Astrocyte of the cerebellum (primary cell): ENCODE measurements around the gene RBM20.

ENCODE experiments used
- DNase-seq: peaks from one replicate; pipeline ENCODE4 v3.0.0-alpha.2; 2011; ENCODE audit warnings: low read depth
- H3K4me3 ChIP-seq: 2 replicates; pipeline ENCODE4 v1.5.1; 2011; ENCODE audit warnings: mild to moderate bottlenecking, low read depth, low read length, moderate library complexity
- in situ Hi-C: cut with HindIII; loops from 2 replicates; pipeline ENCODE4 v1.10.0; 2017; ENCODE audit warnings: low sequenced_read_pairs
- TF ChIP-seq, protein P1 (sequence below): IDR thresholded peaks from 2 replicates; pipeline ENCODE4 v1.5.1; 2012; ENCODE audit warnings: low read length, low read depth, moderate library complexity, mild to moderate bottlenecking; ENCODE audit errors: missing control alignments

Gene RBM20

DNA sequence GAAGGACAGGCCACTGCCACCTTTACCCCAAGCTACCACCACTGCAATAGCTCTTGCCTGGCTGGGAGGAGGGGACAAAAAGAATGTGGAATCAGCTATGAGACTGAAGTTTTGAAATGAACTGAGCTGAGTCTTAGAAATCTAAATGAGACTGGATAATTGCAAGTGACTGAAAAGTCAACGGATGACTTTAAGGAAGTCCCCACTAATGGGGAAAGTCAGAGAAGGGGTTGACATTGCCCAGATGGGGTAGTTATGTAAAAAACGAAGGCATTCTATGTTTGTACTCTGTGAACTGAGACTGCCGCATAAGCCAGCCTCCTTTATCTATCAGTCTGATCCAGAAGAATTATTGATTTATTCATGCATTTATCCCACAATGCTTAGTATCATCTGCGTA is 67.2 kb downstream of the RBM20 start:
- TF ChIP-seq, protein P1, sequence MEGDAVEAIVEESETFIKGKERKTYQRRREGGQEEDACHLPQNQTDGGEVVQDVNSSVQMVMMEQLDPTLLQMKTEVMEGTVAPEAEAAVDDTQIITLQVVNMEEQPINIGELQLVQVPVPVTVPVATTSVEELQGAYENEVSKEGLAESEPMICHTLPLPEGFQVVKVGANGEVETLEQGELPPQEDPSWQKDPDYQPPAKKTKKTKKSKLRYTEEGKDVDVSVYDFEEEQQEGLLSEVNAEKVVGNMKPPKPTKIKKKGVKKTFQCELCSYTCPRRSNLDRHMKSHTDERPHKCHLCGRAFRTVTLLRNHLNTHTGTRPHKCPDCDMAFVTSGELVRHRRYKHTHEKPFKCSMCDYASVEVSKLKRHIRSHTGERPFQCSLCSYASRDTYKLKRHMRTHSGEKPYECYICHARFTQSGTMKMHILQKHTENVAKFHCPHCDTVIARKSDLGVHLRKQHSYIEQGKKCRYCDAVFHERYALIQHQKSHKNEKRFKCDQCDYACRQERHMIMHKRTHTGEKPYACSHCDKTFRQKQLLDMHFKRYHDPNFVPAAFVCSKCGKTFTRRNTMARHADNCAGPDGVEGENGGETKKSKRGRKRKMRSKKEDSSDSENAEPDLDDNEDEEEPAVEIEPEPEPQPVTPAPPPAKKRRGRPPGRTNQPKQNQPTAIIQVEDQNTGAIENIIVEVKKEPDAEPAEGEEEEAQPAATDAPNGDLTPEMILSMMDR = no peak
- in situ Hi-C loops = no loop called here
- H3K4me3 ChIP-seq = no peak overlapping the region
- no peak for DNase-seq

GRCh38 chr10:110714356-110714755 is 70.2 kb downstream of the RBM20 start:
- in situ Hi-C loops = no loop called here
- no peak overlapping the region for H3K4me3 ChIP-seq
- TF ChIP-seq, protein P1 = no peak
- no peak for DNase-seq

DNA sequence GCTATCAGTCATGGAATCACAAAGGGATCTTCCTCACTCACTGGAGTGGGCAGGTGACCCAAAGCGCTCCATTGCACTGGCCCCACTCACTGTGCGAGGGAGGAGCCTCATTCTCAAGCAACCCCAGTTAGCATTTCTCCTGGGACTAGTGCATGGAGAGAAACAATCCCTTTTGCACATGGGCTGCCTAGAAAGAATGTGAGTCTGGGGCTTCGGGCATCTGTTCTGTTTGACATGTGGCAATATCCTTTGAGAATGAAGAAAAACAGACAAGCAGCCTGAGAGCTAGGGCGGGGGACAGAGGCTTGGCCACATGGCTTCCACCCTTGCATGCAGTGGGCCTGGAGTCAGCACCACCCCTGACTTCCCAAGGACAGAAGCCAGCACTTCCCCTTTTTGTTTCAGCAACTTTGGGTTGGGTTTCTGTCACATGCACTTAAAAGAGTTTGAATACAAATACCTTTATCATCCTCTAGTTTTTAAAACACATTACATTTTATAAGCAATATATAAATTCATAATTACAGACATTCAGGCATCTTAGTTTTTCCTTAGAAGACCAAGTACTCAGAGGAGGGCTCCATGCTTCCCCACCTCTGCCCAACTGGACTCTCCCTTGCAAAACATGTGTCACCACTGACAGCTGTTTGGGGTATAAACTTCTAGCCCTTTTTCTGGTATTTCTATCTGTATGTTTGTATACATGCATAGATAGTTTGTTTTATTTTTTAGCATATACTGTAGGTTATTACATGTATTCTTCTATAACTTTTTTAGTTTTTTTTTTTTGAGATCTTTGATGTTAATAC is 73.8 kb downstream of the RBM20 start:
- H3K4me3 ChIP-seq = no peak overlapping the region
- no peak for DNase-seq
- TF ChIP-seq, protein P1 = no peak
- in situ Hi-C loops = no loop called here

GRCh38 chr10:110721406-110722038 is 77.4 kb downstream of the RBM20 start:
- in situ Hi-C loops = no loop called here
- TF ChIP-seq, protein P1 = no peak

DNA sequence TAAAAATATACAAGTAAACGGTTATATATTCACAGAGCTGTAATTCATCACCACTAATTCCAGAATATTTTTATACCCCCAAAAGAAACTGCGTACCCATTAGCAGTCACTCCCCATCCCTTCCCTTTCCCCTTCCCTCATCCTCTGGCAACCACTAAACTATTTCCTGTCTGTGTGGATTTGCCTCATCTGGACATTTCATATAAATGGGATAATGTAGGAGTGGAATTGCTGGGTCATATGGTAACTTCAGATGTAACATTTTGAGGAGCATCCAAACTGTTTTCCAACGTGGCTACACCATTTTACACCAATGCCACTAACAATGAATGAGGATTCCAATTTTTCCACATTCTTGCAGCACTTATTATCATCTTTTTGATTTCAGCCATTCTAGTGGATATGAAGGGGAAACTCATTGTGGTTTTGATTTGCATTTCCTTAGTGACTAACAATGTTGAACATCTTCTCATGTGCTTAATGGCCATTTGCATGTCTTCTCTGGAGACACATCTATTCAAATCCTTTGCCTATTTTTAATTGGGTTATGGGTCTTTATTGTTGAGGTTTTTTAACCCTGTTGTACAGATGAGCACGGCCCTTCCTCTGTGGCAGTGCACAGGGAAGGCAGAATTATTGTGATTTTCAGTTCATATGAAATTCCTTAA is 79.2 kb downstream of the RBM20 start:
- TF ChIP-seq, protein P1 = no peak
- H3K4me3 ChIP-seq = no peak overlapping the region
- in situ Hi-C loops = no loop called here
- DNase-seq = no peak

More at GRCh38 chr10:110721406-110722038, 77.4 kb downstream of the RBM20 start:
- no peak overlapping the region for H3K4me3 ChIP-seq
- DNase-seq = no peak

- H3K4me3 ChIP-seq = no peak overlapping the region
- TF ChIP-seq, protein P1 = no peak
- DNase-seq = no peak
- in situ Hi-C loops = no loop called here
Observed at GRCh38 chr10:110724116-110724921, 80.2 kb downstream of the RBM20 start.
